PC-9 (cell line): ENCODE measurements around the gene PDE6B.

Experiments
- EZH2 ChIP-seq: fragments of 200-600 bp; sonication (generic); IDR thresholded peaks from 2 replicates; pipeline ENCODE4 v1.8.0; 2017; ENCODE audit warnings: antibody characterized with exemption, low read depth
- TF ChIP-seq, protein P1 (sequence below): fragments of 200-600 bp; sonication (generic); conservative IDR thresholded peaks from 2 replicates; pipeline ENCODE4 v1.6.1; 2017; ENCODE audit warnings: mixed run types, antibody characterized with exemption, mild to moderate bottlenecking, moderate library complexity

- TF ChIP-seq, protein P1, sequence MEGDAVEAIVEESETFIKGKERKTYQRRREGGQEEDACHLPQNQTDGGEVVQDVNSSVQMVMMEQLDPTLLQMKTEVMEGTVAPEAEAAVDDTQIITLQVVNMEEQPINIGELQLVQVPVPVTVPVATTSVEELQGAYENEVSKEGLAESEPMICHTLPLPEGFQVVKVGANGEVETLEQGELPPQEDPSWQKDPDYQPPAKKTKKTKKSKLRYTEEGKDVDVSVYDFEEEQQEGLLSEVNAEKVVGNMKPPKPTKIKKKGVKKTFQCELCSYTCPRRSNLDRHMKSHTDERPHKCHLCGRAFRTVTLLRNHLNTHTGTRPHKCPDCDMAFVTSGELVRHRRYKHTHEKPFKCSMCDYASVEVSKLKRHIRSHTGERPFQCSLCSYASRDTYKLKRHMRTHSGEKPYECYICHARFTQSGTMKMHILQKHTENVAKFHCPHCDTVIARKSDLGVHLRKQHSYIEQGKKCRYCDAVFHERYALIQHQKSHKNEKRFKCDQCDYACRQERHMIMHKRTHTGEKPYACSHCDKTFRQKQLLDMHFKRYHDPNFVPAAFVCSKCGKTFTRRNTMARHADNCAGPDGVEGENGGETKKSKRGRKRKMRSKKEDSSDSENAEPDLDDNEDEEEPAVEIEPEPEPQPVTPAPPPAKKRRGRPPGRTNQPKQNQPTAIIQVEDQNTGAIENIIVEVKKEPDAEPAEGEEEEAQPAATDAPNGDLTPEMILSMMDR, result no peak
- no peak for TF ChIP-seq EZH2
Measured at GRCh38 chr4:688854-689681, 63.7 kb downstream of the PDE6B start, which contains the start of gene SLC49A3.
